Activated T-cell treated with anti-CD3 and anti-CD28 coated beads for 24 hours (primary cell): ENCODE data around the gene FAM227B.
"Not testable (repeated sequence)": the region's sequence is repeated elsewhere in the genome, so short reads cannot be mapped to it uniquely, and the experiment has no call there.

ENCODE experiments used
- DNase-seq: peaks from one replicate; pipeline ENCODE4 v3.0.0-alpha.2; 2020; ENCODE audit warnings: low read depth

The FAM227B gene

GRCh38 chr15:49492830-49493229, 127.8 kb downstream of the FAM227B start:
- DNase-seq: no peak

DNA sequence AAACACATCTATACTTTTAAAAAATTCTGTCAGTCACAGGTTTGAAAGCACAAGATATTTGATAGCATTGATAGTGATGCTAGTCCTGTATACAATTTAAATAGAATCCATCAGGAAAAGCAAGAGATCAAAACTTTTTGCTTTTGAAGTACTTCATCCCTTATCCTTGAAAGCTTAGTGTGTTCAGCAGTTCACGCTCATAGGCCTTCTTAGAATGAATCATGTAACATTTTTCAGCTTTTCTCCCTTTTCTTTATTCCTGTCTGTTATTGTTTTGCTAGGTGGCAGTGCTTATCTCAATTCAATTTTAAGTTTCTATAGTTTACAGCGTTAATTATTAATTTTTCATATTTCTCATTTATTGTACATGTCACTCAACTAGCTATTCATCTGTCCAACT, 128.5 kb downstream of the FAM227B start:
- DNase-seq: no peak

- no peak for DNase-seq
Measured at GRCh38 chr15:49490966-49491365, 129.7 kb downstream of the FAM227B start.

GRCh38 chr15:49485401-49485800, 135.2 kb downstream of the FAM227B start:
- DNase-seq: not testable (repeated sequence)

DNA sequence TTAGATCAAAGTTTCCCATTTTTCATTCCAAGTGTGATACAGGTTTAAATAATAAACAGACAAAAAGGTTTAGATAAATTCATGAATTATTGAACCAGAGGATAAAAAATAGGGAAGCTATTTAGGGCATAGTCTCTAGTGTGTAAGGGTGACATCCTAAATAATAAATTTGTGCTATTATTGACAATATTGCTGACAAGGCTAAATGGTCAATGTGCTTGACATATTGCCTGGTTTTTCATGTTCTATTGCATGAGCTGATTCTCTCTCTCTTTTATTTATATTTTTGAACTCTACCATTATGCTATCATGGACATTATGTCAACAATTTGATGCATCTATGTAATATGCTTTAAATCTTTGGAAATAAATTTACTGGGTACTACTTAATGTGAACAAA, 141.6 kb downstream of the FAM227B start:
- not testable (repeated sequence) for DNase-seq

GRCh38 chr15:49478021-49478420, 142.6 kb downstream of the FAM227B start:
- not testable (repeated sequence) for DNase-seq

- no peak for DNase-seq
Measured at GRCh38 chr15:49473031-49473430, 147.6 kb downstream of the FAM227B start.

GRCh38 chr15:49472338-49472737, 148.3 kb downstream of the FAM227B start:
- DNase-seq: no peak

- DNase-seq: no peak
Measured at GRCh38 chr15:49471733-49472132, 148.9 kb downstream of the FAM227B start.

DNA sequence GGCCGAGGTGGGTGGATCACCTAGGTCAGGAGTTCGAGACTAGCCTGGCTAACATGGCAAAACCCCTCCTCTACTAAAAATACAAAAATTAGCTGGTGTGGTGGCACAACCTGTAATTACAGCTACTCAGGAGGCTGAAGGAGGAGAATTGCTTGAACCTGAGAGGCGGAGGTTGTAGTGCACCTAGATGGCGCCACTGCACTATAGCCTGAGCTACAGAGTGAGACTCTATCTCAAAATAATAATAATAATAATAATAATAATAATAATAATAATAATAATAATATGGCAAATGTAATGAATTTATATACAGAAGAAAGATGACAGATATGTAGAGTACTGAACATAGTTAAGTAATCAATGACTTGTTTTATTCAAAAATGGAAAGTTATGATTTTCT, 149.4 kb downstream of the FAM227B start:
- DNase-seq: not testable (repeated sequence)

- no peak for DNase-seq
Measured at GRCh38 chr15:49468481-49468839, 152.2 kb downstream of the FAM227B start.

DNA sequence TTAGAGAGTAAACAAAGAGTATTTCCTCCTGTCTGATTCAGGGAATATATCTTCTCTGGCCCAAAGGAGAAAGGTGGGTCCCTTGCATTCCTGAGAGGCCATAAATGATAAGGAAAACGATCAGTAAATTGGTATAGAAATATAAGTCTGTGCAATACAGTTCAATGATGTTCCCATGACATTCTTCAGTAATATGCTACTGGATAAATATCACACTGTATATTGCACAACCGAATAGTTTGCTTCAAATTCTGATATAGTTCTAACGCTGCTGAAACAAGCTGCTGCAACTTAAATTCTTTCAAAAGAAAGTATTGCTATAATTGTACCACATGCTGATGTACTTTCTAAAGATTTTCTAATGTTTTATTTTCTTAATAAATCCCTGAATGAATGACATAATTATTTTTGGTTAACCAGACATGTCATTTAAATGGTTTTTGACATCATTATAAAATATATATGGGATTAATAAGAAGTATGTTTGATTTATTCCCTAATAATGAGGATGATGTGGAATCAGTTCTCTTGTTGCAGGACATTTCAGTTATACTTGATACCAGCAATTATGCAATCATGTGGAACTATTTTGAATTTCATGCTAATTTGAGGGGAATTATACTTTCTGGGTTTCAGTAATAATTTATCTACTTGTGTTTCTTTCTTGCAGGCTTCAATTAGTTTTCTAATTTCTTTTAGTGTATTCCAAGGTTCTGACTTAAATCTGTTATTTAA, 152.7 kb downstream of the FAM227B start:
- DNase-seq: no peak

GRCh38 chr15:49466119-49466518, 154.5 kb downstream of the FAM227B start:
- no peak for DNase-seq

DNA sequence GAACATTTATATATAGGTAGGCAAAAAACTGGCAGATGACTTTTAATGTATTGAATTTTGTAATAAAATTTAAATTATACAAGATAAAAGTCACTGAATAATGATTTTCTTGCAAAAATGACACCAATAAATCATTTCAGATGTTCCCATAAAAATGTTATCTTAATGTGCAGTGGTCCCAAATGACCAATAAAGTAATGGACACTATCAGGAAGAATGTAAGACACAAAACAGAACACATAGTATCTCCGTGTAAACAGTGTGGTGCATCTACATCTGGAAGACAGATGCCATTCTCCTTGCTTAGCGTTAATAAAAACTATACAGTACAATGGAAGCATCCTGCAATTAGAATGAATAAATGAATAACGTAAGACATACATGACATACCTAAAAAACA, 156.1 kb downstream of the FAM227B start:
- DNase-seq: no peak

GRCh38 chr15:49462232-49462844, 158.3 kb downstream of the FAM227B start:
- no peak for DNase-seq

DNA sequence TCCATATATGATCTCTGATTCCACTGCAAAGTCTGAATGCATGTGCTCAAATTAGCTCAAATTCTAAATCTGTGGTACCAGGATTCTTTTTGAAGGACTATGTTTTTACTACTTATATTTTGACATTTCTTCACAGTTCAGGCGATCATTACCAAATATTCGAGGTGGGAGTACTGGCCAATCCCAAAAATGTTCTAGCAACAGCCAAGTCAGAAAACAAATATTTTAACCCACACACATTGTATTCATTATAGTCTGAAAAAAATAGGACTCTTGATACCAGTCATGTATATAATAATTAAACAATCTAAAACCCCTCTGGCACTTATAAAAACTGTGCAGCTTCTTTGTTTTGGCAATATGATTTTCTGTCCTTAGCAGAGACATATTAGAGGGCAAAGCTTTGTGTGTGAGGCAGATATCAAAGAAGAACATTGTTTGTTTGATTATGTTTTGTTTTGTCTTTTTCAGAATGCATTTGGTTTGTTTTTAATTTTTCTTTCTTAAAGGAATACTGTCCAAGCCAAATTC, 160.1 kb downstream of the FAM227B start:
- DNase-seq: no peak

GRCh38 chr15:49458145-49458544, 162.5 kb downstream of the FAM227B start:
- no peak for DNase-seq

GRCh38 chr15:49456166-49456565, 164.5 kb downstream of the FAM227B start:
- DNase-seq: no peak

- no peak for DNase-seq
Measured at GRCh38 chr15:49452595-49452994, 168.0 kb downstream of the FAM227B start.

DNA sequence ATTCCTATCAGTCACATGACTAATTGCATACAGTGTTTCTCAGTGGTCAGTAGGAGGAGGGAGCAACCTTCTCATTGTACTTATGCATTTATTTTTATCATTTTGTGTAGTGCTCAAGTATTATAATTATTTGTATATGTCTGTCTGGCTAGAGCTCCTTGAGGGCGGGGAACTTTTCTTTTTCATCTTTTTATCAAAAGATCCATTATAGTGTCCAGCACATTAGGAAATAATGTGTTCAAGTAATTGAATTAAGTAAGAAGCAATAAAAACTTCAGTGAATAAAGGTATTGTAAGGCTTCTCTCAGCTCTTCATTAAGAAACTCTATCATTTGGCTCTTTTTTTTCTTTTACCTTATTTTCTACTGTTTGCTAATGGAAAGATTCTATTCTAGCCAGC, 178.8 kb downstream of the FAM227B start:
- no peak for DNase-seq

DNA sequence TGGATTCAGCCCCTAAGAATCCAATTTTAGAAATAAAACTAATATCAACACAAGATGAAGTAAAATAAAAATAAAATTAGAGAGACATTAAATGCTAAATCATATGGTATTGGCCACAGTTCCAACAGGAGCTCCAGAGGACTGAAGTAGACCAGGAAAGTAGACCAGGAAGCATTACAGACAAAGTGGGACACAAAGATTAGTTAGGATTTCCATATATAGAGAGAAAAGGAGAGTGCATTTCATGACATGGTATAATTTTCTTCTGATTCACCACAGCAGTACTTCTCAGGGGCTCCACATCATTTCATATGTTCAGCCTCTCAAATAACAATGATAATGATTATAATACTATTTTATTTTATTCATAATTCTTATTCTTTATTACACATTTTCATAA, 179.3 kb downstream of the FAM227B start:
- no peak for DNase-seq

DNA sequence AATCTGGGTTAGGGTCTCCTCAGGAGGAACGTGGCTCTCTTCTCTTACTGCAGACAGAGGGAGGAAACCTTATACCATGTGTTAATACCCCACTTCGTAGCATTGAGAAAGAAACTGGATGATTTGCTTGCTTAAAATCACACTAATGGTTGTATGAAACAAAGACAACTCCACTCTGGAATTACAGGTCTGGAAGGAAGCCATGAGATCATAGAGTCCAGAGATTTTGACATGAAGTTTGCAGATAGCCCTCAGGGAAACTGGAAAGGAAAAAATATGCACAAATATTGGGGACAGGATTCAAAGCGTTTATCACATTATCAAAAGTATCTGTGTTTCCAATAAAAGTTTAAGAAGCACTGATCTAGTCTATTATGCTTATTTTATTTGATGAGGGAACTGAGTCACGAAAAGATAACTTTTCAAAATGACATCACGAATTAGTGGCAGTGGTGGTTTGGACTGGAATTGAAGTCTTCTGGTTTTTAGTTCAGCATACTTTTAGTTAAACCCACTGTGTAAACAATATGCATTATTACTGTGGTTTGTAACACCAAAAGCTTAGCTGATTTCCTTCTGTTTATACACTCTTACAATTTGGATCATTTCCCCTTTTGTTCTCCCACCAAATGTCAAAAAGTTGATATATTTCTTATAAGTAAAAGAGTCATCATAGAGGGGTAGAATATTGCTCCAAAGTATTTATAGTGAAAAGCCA, 180.8 kb downstream of the FAM227B start:
- DNase-seq: no peak
